Eye (tissue), 1 donor: ENCODE measurements around the gene PNPLA2.

Source experiments
- DNase-seq: peaks from one replicate; pipeline ENCODE4 v3.0.0-alpha.2; 2015

PNPLA2 gene

GRCh38 chr11:862696-863022 is 43.9 kb downstream of the PNPLA2 start:
- DNase-seq: no peak

GRCh38 chr11:863023-863909 is 44.6 kb downstream of the PNPLA2 start:
- DNase-seq: peak; percentile 70

- DNase-seq: peak; percentile 1
Observed at GRCh38 chr11:863910-864827, 45.5 kb downstream of the PNPLA2 start.

GRCh38 chr11:864898-865297 is 46.2 kb downstream of the PNPLA2 start:
- DNase-seq: no peak

GRCh38 chr11:865462-866430 is 47.0 kb downstream of the PNPLA2 start:
- DNase-seq: no peak

- DNase-seq: no peak
Observed at GRCh38 chr11:866481-866880, 47.8 kb downstream of the PNPLA2 start.

- no peak for DNase-seq
Observed at GRCh38 chr11:867856-868358, 49.2 kb downstream of the PNPLA2 start.

- no peak for DNase-seq
Observed at GRCh38 chr11:868394-868793, 49.7 kb downstream of the PNPLA2 start.

GRCh38 chr11:868802-869201 is 50.1 kb downstream of the PNPLA2 start:
- DNase-seq: peak; percentile 1

- peak; percentile 15 for DNase-seq
Observed at GRCh38 chr11:869399-870126, 50.8 kb downstream of the PNPLA2 start.

GRCh38 chr11:870127-870413 is 51.4 kb downstream of the PNPLA2 start:
- peak; percentile 66 for DNase-seq

- no peak for DNase-seq
Observed at GRCh38 chr11:870418-870817, 51.7 kb downstream of the PNPLA2 start.

GRCh38 chr11:871472-871871 is 52.8 kb downstream of the PNPLA2 start:
- DNase-seq: no peak

GRCh38 chr11:872799-873198 is 54.1 kb downstream of the PNPLA2 start:
- DNase-seq: no peak

GRCh38 chr11:873706-874105 is 55.0 kb downstream of the PNPLA2 start:
- no peak for DNase-seq
